ENCODE results near the gene GNB4. TPM values are rescaled to one million over a fixed set of nuclear protein-coding genes. Genes with fewer than 3 reads are reported as not detected.

GNB4 gene
- total RNA-seq, 1 donor from 2014 or later, result 77.6 TPM

GRCh38 chr3:179482857-179483256 is 31.6 kb upstream of the GNB4 start:
- no peaks in the 10 kb centered on the region for H3K4me1 Mint-ChIP-seq (ENCODE audit: low read depth)
- no peak for DNase-seq (ENCODE audit: low spot score)
- H3K36me3 Mint-ChIP-seq (ENCODE audit: low read depth), result no peaks in the 10 kb centered on the region
- no peaks in the 10 kb centered on the region for H3K27me3 Mint-ChIP-seq (ENCODE audit: low read depth)
- H3K27ac Mint-ChIP-seq (ENCODE audit: unreplicated experiment), result no peak overlapping the region
- H3K4me3 Mint-ChIP-seq (ENCODE audit: unreplicated experiment), result no peak overlapping the region
- TF ChIP-seq CTCF (IDR thresholded peaks at IDR 0.05), result no peak
- H3K9me3 Mint-ChIP-seq (ENCODE audit: low read depth), result peaks cover 5% of the 10 kb centered on the region

- no peaks in the 10 kb centered on the region for H3K4me1 Mint-ChIP-seq (ENCODE audit: low read depth)
- H3K27ac Mint-ChIP-seq (ENCODE audit: unreplicated experiment), result no peak overlapping the region
- no peaks in the 10 kb centered on the region for H3K27me3 Mint-ChIP-seq (ENCODE audit: low read depth)
- no peaks in the 10 kb centered on the region for H3K36me3 Mint-ChIP-seq (ENCODE audit: low read depth)
- H3K4me3 Mint-ChIP-seq (ENCODE audit: unreplicated experiment), result no peak overlapping the region
- H3K9me3 Mint-ChIP-seq (ENCODE audit: low read depth), result peaks cover 5% of the 10 kb centered on the region
- TF ChIP-seq CTCF (IDR thresholded peaks at IDR 0.05), result no peak
- DNase-seq (ENCODE audit: low spot score), result no peak
Measured at GRCh38 chr3:179476215-179476614, 24.9 kb upstream of the GNB4 start.

- no peaks in the 10 kb centered on the region for H3K36me3 Mint-ChIP-seq (ENCODE audit: low read depth)
- DNase-seq (ENCODE audit: low spot score), result no peak
- H3K4me1 Mint-ChIP-seq (ENCODE audit: low read depth), result no peaks in the 10 kb centered on the region
- H3K9me3 Mint-ChIP-seq (ENCODE audit: low read depth), result no peaks in the 10 kb centered on the region
- H3K27me3 Mint-ChIP-seq (ENCODE audit: low read depth), result no peaks in the 10 kb centered on the region
- no peak for TF ChIP-seq CTCF (IDR thresholded peaks at IDR 0.05)
- H3K4me3 Mint-ChIP-seq (ENCODE audit: unreplicated experiment), result no peak overlapping the region
- no peak overlapping the region for H3K27ac Mint-ChIP-seq (ENCODE audit: unreplicated experiment)
Measured at GRCh38 chr3:179474480-179474879, 23.2 kb upstream of the GNB4 start.

- no peak for TF ChIP-seq CTCF (IDR thresholded peaks at IDR 0.05)
- Mint-ChIP-seq H3K27me3 (ENCODE audit: low read depth) (no peaks in the 10 kb centered on the region), H3K36me3 (ENCODE audit: low read depth) (no peaks in the 10 kb centered on the region), H3K27ac (ENCODE audit: unreplicated experiment) (no peak overlapping the region), H3K9me3 (ENCODE audit: low read depth) (no peaks in the 10 kb centered on the region), H3K4me3 (ENCODE audit: unreplicated experiment) (no peak overlapping the region), H3K4me1 (ENCODE audit: low read depth) (no peaks in the 10 kb centered on the region)
- DNase-seq (ENCODE audit: low spot score), result no peak
Measured at GRCh38 chr3:179473565-179473964, 22.3 kb upstream of the GNB4 start.

GRCh38 chr3:179464323-179465092 is 13.2 kb upstream of the GNB4 start:
- H3K36me3 Mint-ChIP-seq (ENCODE audit: low read depth), result no peaks in the 10 kb centered on the region
- H3K27ac Mint-ChIP-seq (ENCODE audit: unreplicated experiment), result no peak overlapping the region
- no peaks in the 10 kb centered on the region for H3K27me3 Mint-ChIP-seq (ENCODE audit: low read depth)
- DNase-seq (ENCODE audit: low spot score), result no peak
- H3K4me1 Mint-ChIP-seq (ENCODE audit: low read depth), result peaks cover 8% of the 10 kb centered on the region
- H3K4me3 Mint-ChIP-seq (ENCODE audit: unreplicated experiment), result no peak overlapping the region
- TF ChIP-seq CTCF (IDR thresholded peaks at IDR 0.05), result no peak
- H3K9me3 Mint-ChIP-seq (ENCODE audit: low read depth), result no peaks in the 10 kb centered on the region
